Measurements from ENCODE around the gene CIDEB.
"Not testable (repeated sequence)": the region's sequence is repeated elsewhere in the genome, so short reads cannot be mapped to it uniquely, and the experiment has no call there.

The CIDEB gene

GRCh38 chr14:24307575-24308341, at the start of gene CIDEB:
Gene CIDEB, minus strand, starts transcription at chr14:24307977. Its CDS starts 119 bp downstream, at chr14:24307858.
- peak; percentile 72 for DNase-seq

- no peak for DNase-seq
Measured at GRCh38 chr14:24356208-24356607, 48.4 kb upstream of the CIDEB start.

- DNase-seq = no peak
Measured at GRCh38 chr14:24355009-24355408, 47.2 kb upstream of the CIDEB start.

- not testable (repeated sequence) for DNase-seq
Measured at GRCh38 chr14:24354482-24354825, 46.7 kb upstream of the CIDEB start.

GRCh38 chr14:24353559-24354481, 46.0 kb upstream of the CIDEB start:
- DNase-seq = no peak

GRCh38 chr14:24351517-24351916, 43.7 kb upstream of the CIDEB start:
- DNase-seq = no peak

GRCh38 chr14:24349742-24350141, 42.0 kb upstream of the CIDEB start:
- no peak for DNase-seq

GRCh38 chr14:24348186-24348585, 40.4 kb upstream of the CIDEB start:
- no peak for DNase-seq

- DNase-seq = no peak
Measured at GRCh38 chr14:24347134-24347533, 39.4 kb upstream of the CIDEB start.

- no peak for DNase-seq
Measured at GRCh38 chr14:24343795-24344660, 36.3 kb upstream of the CIDEB start.

GRCh38 chr14:24342889-24343288, 35.1 kb upstream of the CIDEB start:
- DNase-seq = no peak

GRCh38 chr14:24340606-24341005, 32.8 kb upstream of the CIDEB start:
- DNase-seq = no peak

- DNase-seq = peak; percentile 70
Measured at GRCh38 chr14:24339284-24340151, 31.7 kb upstream of the CIDEB start, which contains the start of gene RIPK3. Gene RIPK3, minus strand, starts transcription at chr14:24339991. Its CDS starts 165 bp downstream, at chr14:24339826.

GRCh38 chr14:24338843-24339242, 31.1 kb upstream of the CIDEB start:
- DNase-seq = no peak

GRCh38 chr14:24337824-24338175, 30.0 kb upstream of the CIDEB start:
- no peak for DNase-seq

GRCh38 chr14:24337144-24337823, 29.5 kb upstream of the CIDEB start:
- DNase-seq = no peak

- DNase-seq = no peak
Measured at GRCh38 chr14:24335461-24336171, 27.8 kb upstream of the CIDEB start.

GRCh38 chr14:24334431-24335291, 26.9 kb upstream of the CIDEB start, which contains the start of gene ADCY4:
Gene ADCY4, minus strand, starts transcription at chr14:24335071. Its CDS starts 419 bp downstream, at chr14:24334652.
- no peak for DNase-seq

GRCh38 chr14:24332268-24332993, 24.7 kb upstream of the CIDEB start:
- peak; percentile 91 for DNase-seq

Data from CD4-positive, alpha-beta T cell treated with Interleukin-4 for 4 hours (primary cell).